Loucy (cell line): ENCODE results near the gene RPLP2.

Experiments used
- H2AFZ ChIP-seq: fragments of 200-600 bp; sonication (generic); 2 replicates; pipeline ENCODE4 v1.6.0; 2016; ENCODE audit warnings: antibody characterized with exemption, mild to moderate bottlenecking, low read length, moderate library complexity
- H3F3A ChIP-seq: fragments of 200-600 bp; 2 replicates; pipeline ENCODE4 v1.6.0; 2016; ENCODE audit warnings: antibody characterized with exemption, low read depth, mild to moderate bottlenecking
- H3K27me3 ChIP-seq: fragments of 200-600 bp; sonication (generic); 2 replicates; pipeline ENCODE4 v1.6.1; 2014; ENCODE audit warnings: low read length, mild to moderate bottlenecking; ENCODE audit not compliant: insufficient read depth, poor library complexity, severe bottlenecking
- H3K36me3 ChIP-seq: fragments of 200-600 bp; sonication (generic); 2 replicates; pipeline ENCODE4 v1.6.1; 2016; ENCODE audit warnings: low read length; ENCODE audit not compliant: insufficient read depth
- H3K4me1 ChIP-seq: fragments of 200-600 bp; sonication (generic); 2 replicates; pipeline ENCODE4 v1.5.1; 2014; ENCODE audit warnings: low read length, mild to moderate bottlenecking; ENCODE audit not compliant: insufficient read depth, poor library complexity, severe bottlenecking
- H3K4me2 ChIP-seq: fragments of 200-600 bp; sonication (generic); 2 replicates; pipeline ENCODE4 v1.6.0; 2014; ENCODE audit warnings: antibody characterized with exemption, low read length, low read depth, mild to moderate bottlenecking; ENCODE audit not compliant: poor library complexity, severe bottlenecking
- H3K4me3 ChIP-seq: fragments of 200-600 bp; sonication (generic); 2 replicates; pipeline ENCODE4 v1.5.1; 2014; ENCODE audit warnings: low read length, mild to moderate bottlenecking, mixed read lengths; ENCODE audit not compliant: poor library complexity, severe bottlenecking
- H3K79me2 ChIP-seq: fragments of 200-600 bp; sonication (generic); 2 replicates; pipeline ENCODE4 v1.6.1; 2014; ENCODE audit warnings: low read length; ENCODE audit not compliant: insufficient read depth
- H3K9ac ChIP-seq: fragments of 200-600 bp; sonication (generic); 2 replicates; pipeline ENCODE4 v1.6.0; 2014; ENCODE audit warnings: mild to moderate bottlenecking, low read depth, low read length, moderate library complexity; ENCODE audit not compliant: poor library complexity, severe bottlenecking
- H3K9me2 ChIP-seq: fragments of 200-600 bp; sonication (generic); replicated peaks from 2 replicates; pipeline ENCODE4 v1.6.1; 2016; ENCODE audit warnings: low read depth, low read length, mixed read lengths
- H3K9me3 ChIP-seq: fragments of 200-600 bp; sonication (generic); 2 replicates; pipeline ENCODE4 v1.6.1; 2014; ENCODE audit warnings: mild to moderate bottlenecking, antibody characterized with exemption, low read length, low read depth; ENCODE audit not compliant: insufficient read depth
- H4K20me1 ChIP-seq: fragments of 200-600 bp; sonication (generic); 2 replicates; pipeline ENCODE4 v1.6.0; 2014; ENCODE audit warnings: antibody characterized with exemption, low read length, mild to moderate bottlenecking; ENCODE audit not compliant: insufficient read depth, poor library complexity, severe bottlenecking
- CTCF ChIP-seq: fragments of 200-600 bp; sonication (generic); conservative IDR thresholded peaks from 2 replicates; pipeline ENCODE4 v1.5.1; 2014; ENCODE audit warnings: mild to moderate bottlenecking, antibody characterized with exemption, low read length
- EZH2phosphoT487 ChIP-seq: fragments of 200-600 bp; IDR thresholded peaks from 2 replicates; pipeline ENCODE4 v1.6.1; 2018; ENCODE audit warnings: antibody characterized with exemption, mild to moderate bottlenecking, moderate library complexity, borderline replicate concordance

The RPLP2 gene

GRCh38 chr11:810040-810567 lies 337 bp downstream of the RPLP2 start:
- H3K79me2 ChIP-seq = peaks cover 55% of the 10 kb centered on the region
- H3F3A ChIP-seq = no peaks in the 10 kb centered on the region; the same call in 1 of the 2 replicates

GRCh38 chr11:811446-812245 lies 1.9 kb downstream of the RPLP2 start:
- H3K9ac ChIP-seq = peak overlapping the region; percentile 93
- no peaks in the 10 kb centered on the region for H3F3A ChIP-seq

More at GRCh38 chr11:810040-810567, 337 bp downstream of the RPLP2 start:
- no peak for TF ChIP-seq CTCF
- TF ChIP-seq EZH2phosphoT487 = no peak
- H3K9me2 ChIP-seq = no peaks in the 10 kb centered on the region
- peak overlapping the region; percentile 89 for H3K4me3 ChIP-seq
- H3K4me2 ChIP-seq = peak overlapping the region; percentile 84
- H4K20me1 ChIP-seq = peaks cover 30% of the 10 kb centered on the region
- H3K36me3 ChIP-seq = peaks cover 20% of the 10 kb centered on the region; the same call in 1 of the 2 replicates
- H3K9ac ChIP-seq = peak overlapping the region; percentile 93
- peaks cover 5% of the 10 kb centered on the region for H3K27me3 ChIP-seq
- H3K9me3 ChIP-seq = no peaks in the 10 kb centered on the region
- peaks cover 28% of the 10 kb centered on the region for H3K4me1 ChIP-seq
- H2AFZ ChIP-seq = no peak overlapping the region

GRCh38 chr11:812390-812789 lies 2.6 kb downstream of the RPLP2 start:
- Histone ChIP-seq H3F3A (no peaks in the 10 kb centered on the region), H3K27me3 (peaks cover 5% of the 10 kb centered on the region), H3K9me2 (no peaks in the 10 kb centered on the region), H2AFZ (no peak overlapping the region), H3K9ac (peak overlapping the region; percentile 93), H3K4me2 (peak overlapping the region; percentile 84), H3K79me2 (peaks cover 55% of the 10 kb centered on the region), H3K4me3 (peak overlapping the region; percentile 89), H4K20me1 (peaks cover 30% of the 10 kb centered on the region), H3K4me1 (peaks cover 24% of the 10 kb centered on the region), H3K9me3 (no peaks in the 10 kb centered on the region), H3K36me3 (peaks cover 20% of the 10 kb centered on the region; the same call in 1 of the 2 replicates)
- TF ChIP-seq EZH2phosphoT487 = no peak
- TF ChIP-seq CTCF = no peak

More at GRCh38 chr11:811446-812245, 1.9 kb downstream of the RPLP2 start:
- no peak overlapping the region for H2AFZ ChIP-seq
- TF ChIP-seq EZH2phosphoT487 = no peak
- peak; percentile 39 for TF ChIP-seq CTCF
- H3K36me3 ChIP-seq = peaks cover 20% of the 10 kb centered on the region; the same call in 1 of the 2 replicates
- no peaks in the 10 kb centered on the region for H3K9me2 ChIP-seq
- peaks cover 5% of the 10 kb centered on the region for H3K27me3 ChIP-seq
- H3K4me3 ChIP-seq = peak overlapping the region; percentile 89
- peaks cover 30% of the 10 kb centered on the region for H4K20me1 ChIP-seq
- H3K4me2 ChIP-seq = peak overlapping the region; percentile 84
- peaks cover 55% of the 10 kb centered on the region for H3K79me2 ChIP-seq
- H3K9me3 ChIP-seq = no peaks in the 10 kb centered on the region
- peaks cover 24% of the 10 kb centered on the region for H3K4me1 ChIP-seq
